Measurements from ENCODE around the gene VAPA.

VAPA gene

GRCh38 chr18:9994701-9995235 is 81.0 kb downstream of the VAPA start:
- DNase-seq (ENCODE audit: extremely low read depth in 1 of 2, low read depth in 1 of 2): no peak

DNA sequence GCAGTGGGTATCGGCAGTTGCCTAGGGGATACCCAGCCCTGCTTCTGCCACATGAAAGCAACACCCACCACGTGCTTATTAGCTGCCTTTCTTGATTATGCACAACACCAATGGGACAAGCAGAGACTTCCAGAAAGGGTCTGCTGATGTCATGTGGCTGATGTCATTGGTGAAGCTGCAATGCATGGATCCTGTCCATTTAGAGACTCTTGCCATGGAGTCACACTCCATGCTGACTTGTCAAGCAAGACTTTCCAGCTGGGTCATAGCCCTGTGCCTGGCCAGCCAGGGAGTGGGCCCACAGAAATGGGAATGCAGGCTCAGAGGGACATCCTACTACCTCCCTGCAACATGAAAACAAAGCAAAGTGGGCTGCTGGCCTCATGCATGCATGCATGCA is 81.8 kb downstream of the VAPA start:
- no peak for DNase-seq (ENCODE audit: extremely low read depth in 1 of 2, low read depth in 1 of 2)

DNA sequence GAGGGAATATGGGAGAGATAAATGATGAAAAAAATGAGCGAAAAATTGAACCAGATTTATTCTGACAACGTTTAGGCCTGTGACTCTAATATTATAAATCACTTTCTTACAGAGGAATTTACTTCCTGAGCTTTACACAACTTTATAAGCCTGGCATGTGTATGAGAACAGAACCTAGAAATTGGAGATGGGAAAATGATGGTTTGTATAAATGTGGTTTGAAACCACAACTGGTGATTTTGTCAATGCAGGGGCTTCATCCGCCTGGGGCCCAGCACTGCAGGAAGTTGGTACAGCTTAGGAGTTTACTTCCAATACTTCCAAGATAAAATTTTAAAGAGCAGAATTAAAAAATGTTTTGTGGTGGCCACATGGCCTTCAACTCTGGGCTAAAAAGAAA is 82.3 kb downstream of the VAPA start:
- no peak for DNase-seq (ENCODE audit: extremely low read depth in 1 of 2, low read depth in 1 of 2)

DNA sequence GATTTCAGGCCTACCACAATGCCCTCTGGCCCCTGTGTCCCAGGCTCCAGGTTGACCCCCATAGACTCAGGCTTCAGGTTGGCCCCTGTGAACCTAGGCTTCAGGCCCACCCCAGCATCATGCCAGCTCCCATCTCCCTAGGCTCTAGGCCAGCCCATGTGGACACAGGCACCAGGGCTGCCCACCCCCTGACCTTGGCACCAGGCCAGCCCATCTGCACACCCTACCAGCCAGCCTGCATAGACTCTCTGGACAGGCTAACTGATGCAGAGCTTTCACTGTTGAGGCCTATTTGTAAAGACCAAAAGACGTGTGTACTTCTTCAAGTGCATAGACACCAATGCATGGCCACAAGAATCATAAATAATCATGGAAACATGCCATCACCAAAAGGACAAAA is 83.9 kb downstream of the VAPA start:
- DNase-seq (ENCODE audit: extremely low read depth in 1 of 2, low read depth in 1 of 2): no peak

DNA sequence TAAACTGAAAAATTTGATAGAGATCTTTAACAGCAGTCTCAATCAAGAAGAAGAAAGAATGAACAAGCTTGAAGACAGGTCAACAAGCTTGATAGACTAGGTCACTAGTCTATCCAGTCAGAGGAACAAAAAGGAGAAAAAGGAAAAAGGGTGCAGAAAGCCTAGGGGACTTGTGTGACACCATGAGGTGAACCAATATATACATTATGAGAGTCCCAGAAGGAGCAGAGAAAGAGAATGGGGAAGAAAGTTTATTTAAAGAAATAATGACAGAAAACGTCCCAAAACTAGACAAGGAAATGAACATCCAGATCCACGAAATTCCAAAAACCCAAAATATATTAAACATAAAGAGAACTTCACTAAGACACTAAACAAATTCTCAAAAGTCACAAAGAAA is 84.5 kb downstream of the VAPA start:
- no peak for DNase-seq (ENCODE audit: extremely low read depth in 1 of 2, low read depth in 1 of 2)

DNA sequence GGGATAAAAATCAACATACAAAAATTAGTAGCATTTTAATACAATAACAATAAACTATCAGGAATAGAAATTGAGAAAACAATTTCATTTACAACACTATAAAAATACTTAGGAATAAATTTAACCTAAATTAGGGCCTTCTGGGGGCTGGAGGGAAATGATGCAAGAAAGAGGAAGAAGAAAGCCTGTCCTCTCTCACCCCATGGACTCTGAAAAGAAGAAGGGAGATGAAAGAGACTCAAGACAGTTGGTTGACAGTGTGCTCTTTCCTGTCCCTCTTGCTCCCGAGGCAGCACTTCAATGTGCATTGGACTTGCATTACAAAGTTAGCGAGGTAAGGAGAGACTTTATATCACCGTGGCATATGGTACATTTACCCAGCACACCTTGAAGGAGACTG is 88.5 kb downstream of the VAPA start:
- DNase-seq (ENCODE audit: extremely low read depth in 1 of 2, low read depth in 1 of 2): no peak

- no peak for DNase-seq (ENCODE audit: extremely low read depth in 1 of 2, low read depth in 1 of 2)
These were observed 89.5 kb downstream of the VAPA start for GRCh38 chr18:10003281-10003680.

DNA sequence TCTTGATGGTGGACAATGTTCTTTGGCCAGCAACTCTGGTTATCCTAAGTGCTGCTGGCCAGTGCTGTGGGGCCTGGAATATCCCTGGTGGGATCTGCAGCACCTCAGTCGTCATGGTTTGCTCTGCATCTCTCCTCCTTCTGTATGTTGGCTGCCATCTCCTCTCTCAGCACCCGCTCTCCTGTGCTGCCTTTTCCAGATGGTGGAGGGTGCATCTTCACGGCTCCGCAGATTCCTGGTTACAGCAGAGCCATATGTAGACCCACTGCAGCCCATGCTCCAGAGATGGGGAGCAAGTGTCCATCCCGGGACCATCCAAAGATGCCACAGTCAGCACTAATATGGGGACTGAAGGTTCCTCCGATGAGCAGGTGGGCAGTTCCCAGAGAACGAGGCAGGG is 90.0 kb downstream of the VAPA start:
- no peak for DNase-seq (ENCODE audit: extremely low read depth in 1 of 2, low read depth in 1 of 2)

DNA sequence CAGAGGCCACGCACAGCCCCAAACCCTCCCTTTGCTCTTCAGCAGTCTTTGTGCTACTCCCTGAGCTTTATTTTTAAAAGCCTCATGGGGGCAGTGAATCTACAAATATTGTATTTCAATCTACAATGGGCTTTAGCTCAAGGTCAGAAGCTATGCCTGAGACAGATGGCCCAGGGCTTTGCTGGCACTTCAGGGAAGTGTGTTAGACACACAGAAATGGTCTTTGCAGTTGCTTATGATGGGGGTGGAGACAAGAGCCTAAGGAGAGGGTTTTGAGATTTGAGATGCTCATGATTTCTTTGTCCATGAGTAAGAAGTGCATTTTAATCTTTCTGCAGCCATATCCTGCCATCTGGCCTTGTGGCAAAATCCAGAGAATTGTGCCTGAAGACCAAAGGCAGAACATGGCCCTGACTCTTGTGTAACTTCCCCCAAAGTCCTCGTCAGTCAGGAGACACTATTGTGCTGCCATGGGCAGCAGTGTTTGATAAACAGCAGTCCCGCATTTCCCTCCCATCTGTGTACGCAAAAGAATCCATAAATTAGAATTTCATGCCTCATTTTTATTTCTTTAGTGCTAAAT is 92.6 kb downstream of the VAPA start:
- no peak for DNase-seq (ENCODE audit: extremely low read depth in 1 of 2, low read depth in 1 of 2)

GRCh38 chr18:10008006-10008647 is 94.3 kb downstream of the VAPA start:
- DNase-seq (ENCODE audit: extremely low read depth in 1 of 2, low read depth in 1 of 2): no peak
